ENCODE data around the gene BCL6B.

- TF ChIP-seq ZNF274 (IDR thresholded peaks at IDR 0.05; ENCODE audit: low read depth, low read length) (no peak), CTCF (IDR thresholded peaks at IDR 0.05 in 2 of 3, conservative IDR thresholded peaks at IDR 0.05 in 1 of 3; ENCODE audit: borderline replicate concordance in 1 of 3, insufficient read depth in 1 of 3, low read depth in 2 of 3, low read length in 2 of 3) (no peak), POLR2A (IDR thresholded peaks at IDR 0.05; ENCODE audit: borderline replicate concordance, extremely low read depth, insufficient read depth, insufficient read length) (no peak), ZBTB33 (IDR thresholded peaks at IDR 0.05; ENCODE audit: extremely low read depth, insufficient replicate concordance, low read length) (no peak), EZH2phosphoT487 (IDR thresholded peaks at IDR 0.05; ENCODE audit: borderline replicate concordance) (no peak), SIN3A (IDR thresholded peaks at IDR 0.05; ENCODE audit: low read depth) (no peak), MAX (IDR thresholded peaks at IDR 0.05) (no peak), ELF1 (IDR thresholded peaks at IDR 0.05; ENCODE audit: borderline replicate concordance, low read depth) (no peak), EZH2 (IDR thresholded peaks at IDR 0.05) (no peak), YY1 (IDR thresholded peaks at IDR 0.05; ENCODE audit: extremely low read depth, insufficient replicate concordance, low read depth, low read length) (no peak), SP1 (IDR thresholded peaks at IDR 0.05; ENCODE audit: low read depth) (no peak)
Measured at GRCh38 chr17:7034955-7035590, 12.2 kb downstream of the BCL6B start.
